Neural progenitor cell (in vitro differentiated cells): ENCODE results near the gene MANSC4. TPM values are rescaled to one million over a fixed set of nuclear protein-coding genes. Genes with fewer than 3 reads are reported as not detected.

Experiments
- DNase-seq: peaks from one replicate; pipeline ENCODE4 v3.0.0-alpha.2; 2016; ENCODE audit warnings: low spot score
- H2AFZ ChIP-seq: fragments of 200-600 bp; sonication (generic); replicated peaks from 2 replicates; pipeline ENCODE4 v1.6.1; 2016; ENCODE audit warnings: antibody characterized with exemption
- H3F3A ChIP-seq: fragments of 200-600 bp; sonication (generic); 2 replicates; pipeline ENCODE4 v1.6.1; 2016; ENCODE audit warnings: antibody characterized with exemption, low read depth
- H3K27ac ChIP-seq: fragments of 200-600 bp; sonication (generic); 2 replicates; pipeline ENCODE4 v1.5.1; 2016; ENCODE audit warnings: mild to moderate bottlenecking
- H3K27me3 ChIP-seq: fragments of 200-600 bp; sonication (generic); 2 replicates; pipeline ENCODE4 v1.6.1; 2016; ENCODE audit warnings: mild to moderate bottlenecking, moderate library complexity
- H3K36me3 ChIP-seq: fragments of 200-600 bp; sonication (generic); 2 replicates; pipeline ENCODE4 v1.5.1; 2016
- H3K4me1 ChIP-seq: fragments of 200-600 bp; sonication (generic); 2 replicates; pipeline ENCODE4 v1.6.1; 2016; ENCODE audit warnings: mixed run types
- H3K4me2 ChIP-seq: fragments of 200-600 bp; sonication (generic); 2 replicates; pipeline ENCODE4 v1.6.1; 2016
- H3K4me3 ChIP-seq: fragments of 200-600 bp; sonication (generic); 2 replicates; pipeline ENCODE4 v1.5.1; 2016
- H3K79me2 ChIP-seq: fragments of 200-600 bp; sonication (generic); 2 replicates; pipeline ENCODE4 v1.6.1; 2016; ENCODE audit warnings: low read depth
- H3K9ac ChIP-seq: fragments of 200-600 bp; sonication (generic); 2 replicates; pipeline ENCODE4 v1.6.1; 2016
- H3K9me3 ChIP-seq: fragments of 200-600 bp; sonication (generic); 2 replicates; pipeline ENCODE4 v1.5.1; 2016; ENCODE audit warnings: low read depth
- H4K20me1 ChIP-seq: fragments of 200-600 bp; sonication (generic); 2 replicates; pipeline ENCODE4 v1.6.1; 2016; ENCODE audit warnings: low read depth
- H3K27ac Mint-ChIP-seq: 3 replicates; pipeline ENCODE4 v1.8.0; 2021; ENCODE audit warnings: mixed read lengths
- H3K27me3 Mint-ChIP-seq: 2 replicates; pipeline ENCODE4 v1.8.0; 2022; ENCODE audit warnings: low read depth, mild to moderate bottlenecking, inconsistent platforms, moderate library complexity, mixed read lengths; ENCODE audit not compliant: insufficient read depth
- H3K36me3 Mint-ChIP-seq: 3 replicates; pipeline ENCODE4 v1.8.0; 2021; ENCODE audit warnings: mixed read lengths
- H3K4me1 Mint-ChIP-seq: 3 replicates; pipeline ENCODE4 v1.8.0; 2021; ENCODE audit warnings: mixed read lengths
- H3K4me3 Mint-ChIP-seq: 3 replicates; pipeline ENCODE4 v1.8.0; 2021; ENCODE audit warnings: mild to moderate bottlenecking, moderate library complexity, mixed read lengths
- H3K9me3 Mint-ChIP-seq: 3 replicates; pipeline ENCODE4 v1.8.0; 2020; ENCODE audit warnings: mixed read lengths
- CTCF ChIP-seq: fragments of 200-600 bp; sonication (generic); IDR thresholded peaks from 2 replicates; pipeline ENCODE4 v1.5.1; 2017; ENCODE audit warnings: antibody characterized with exemption, mild to moderate bottlenecking
- EZH2 ChIP-seq: fragments of 200-600 bp; sonication (generic); IDR thresholded peaks from 2 replicates; pipeline ENCODE4 v1.6.1; 2017; ENCODE audit warnings: antibody characterized with exemption, mild to moderate bottlenecking, moderate library complexity
- EZH2phosphoT487 ChIP-seq: fragments of 200-600 bp; sonication (generic); IDR thresholded peaks from 2 replicates; pipeline ENCODE4 v1.6.1; 2017; ENCODE audit warnings: antibody characterized with exemption
- total RNA-seq: library from RNA; depleted of rRNA; stranded (reverse); fragments of >200 nt; gene quantifications from 2 replicates; pipeline ENCODE4 v1.2.3, GENCODE V29; 2015; ENCODE audit warnings: low replicate concordance

Gene MANSC4
- total RNA-seq, 1 donor from 2014 or later, result not detected

DNA sequence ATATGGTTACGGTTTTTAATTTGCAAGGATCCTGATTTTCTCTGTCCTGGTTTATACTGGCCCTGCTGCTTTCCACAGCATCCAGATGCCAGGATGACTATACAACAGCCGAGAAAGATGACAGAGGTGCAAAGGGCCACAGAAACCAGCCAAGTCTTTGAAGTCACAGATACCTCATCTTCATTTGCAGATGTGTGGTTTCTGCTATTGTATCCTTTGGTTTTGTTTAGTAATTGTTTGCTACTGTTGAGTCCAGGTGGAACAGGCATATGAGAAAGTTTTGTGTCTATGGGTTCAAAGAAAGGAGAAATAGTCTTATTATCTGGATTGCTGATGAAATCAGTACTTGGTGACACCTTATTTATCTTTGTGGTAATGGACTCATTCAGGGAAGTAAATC lies 17.3 kb downstream of the MANSC4 start:
- no peak overlapping the region for H2AFZ ChIP-seq
- H3K36me3 Mint-ChIP-seq, result no peaks in the 10 kb centered on the region
- no peaks in the 10 kb centered on the region for H3K27me3 ChIP-seq
- no peak overlapping the region for H3K4me3 Mint-ChIP-seq
- no peak overlapping the region for H3K27ac Mint-ChIP-seq
- no peak overlapping the region for H3K9ac ChIP-seq
- H3K9me3 ChIP-seq, result no peaks in the 10 kb centered on the region
- H3K36me3 ChIP-seq, result no peaks in the 10 kb centered on the region
- no peaks in the 10 kb centered on the region for H3K9me3 Mint-ChIP-seq
- H3K4me1 Mint-ChIP-seq, result no peaks in the 10 kb centered on the region
- H3K4me1 ChIP-seq, result no peaks in the 10 kb centered on the region
- no peak for DNase-seq
- no peak overlapping the region for H3K4me2 ChIP-seq
- H3K79me2 ChIP-seq, result no peaks in the 10 kb centered on the region
- no peaks in the 10 kb centered on the region for H3K27me3 Mint-ChIP-seq
- H3K4me3 ChIP-seq, result no peak overlapping the region
- no peaks in the 10 kb centered on the region for H3F3A ChIP-seq
- no peak for TF ChIP-seq CTCF
- no peak for TF ChIP-seq EZH2
- no peaks in the 10 kb centered on the region for H4K20me1 ChIP-seq
- no peak overlapping the region for H3K27ac ChIP-seq

GRCh38 chr12:27756670-27757195 lies 23.3 kb downstream of the MANSC4 start:
- Histone ChIP-seq H4K20me1 (no peaks in the 10 kb centered on the region), H3K27ac (no peak overlapping the region), H3K36me3 (no peaks in the 10 kb centered on the region), H3K27me3 (no peaks in the 10 kb centered on the region), H3K9me3 (no peaks in the 10 kb centered on the region), H3K4me2 (no peak overlapping the region), H3K4me3 (no peak overlapping the region), H2AFZ (no peak overlapping the region), H3K4me1 (peaks cover 6% of the 10 kb centered on the region), H3K9ac (no peak overlapping the region), H3K79me2 (no peaks in the 10 kb centered on the region), H3F3A (no peaks in the 10 kb centered on the region)
- no peaks in the 10 kb centered on the region for H3K4me1 Mint-ChIP-seq
- TF ChIP-seq EZH2, result no peak
- TF ChIP-seq EZH2phosphoT487, result no peak
- TF ChIP-seq CTCF, result no peak
- H3K27ac Mint-ChIP-seq, result no peak overlapping the region
- H3K9me3 Mint-ChIP-seq, result no peaks in the 10 kb centered on the region
- peaks cover 5% of the 10 kb centered on the region for H3K36me3 Mint-ChIP-seq
- H3K27me3 Mint-ChIP-seq, result no peaks in the 10 kb centered on the region
- DNase-seq, result no peak
- no peak overlapping the region for H3K4me3 Mint-ChIP-seq

DNA sequence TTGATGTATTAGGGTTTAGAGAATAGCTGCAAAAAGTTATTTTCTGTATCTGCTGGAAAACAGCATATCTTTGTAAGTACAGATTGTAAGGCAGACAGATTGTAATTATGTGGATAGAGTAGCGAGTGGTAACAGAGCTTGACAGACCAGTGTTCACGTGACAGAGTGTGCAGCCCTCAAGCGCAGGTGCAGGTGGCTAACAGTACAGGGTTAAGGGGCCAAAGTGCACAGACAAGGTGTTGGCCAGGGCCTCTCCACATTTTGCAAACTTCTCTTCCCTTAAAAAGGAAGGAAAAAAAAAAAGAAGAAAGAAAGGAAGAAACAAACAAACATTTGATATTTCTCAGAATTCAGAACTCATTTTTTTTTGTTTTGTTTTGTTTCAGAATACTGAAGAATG lies 25.2 kb downstream of the MANSC4 start:
- peaks cover 5% of the 10 kb centered on the region for H3K36me3 Mint-ChIP-seq
- no peak for DNase-seq
- Histone ChIP-seq H3K9me3 (no peaks in the 10 kb centered on the region), H3K27me3 (no peaks in the 10 kb centered on the region), H3K36me3 (no peaks in the 10 kb centered on the region), H3K27ac (no peak overlapping the region), H3K4me3 (no peak overlapping the region), H4K20me1 (no peaks in the 10 kb centered on the region), H3K4me1 (peaks cover 6% of the 10 kb centered on the region), H3F3A (no peaks in the 10 kb centered on the region), H2AFZ (no peak overlapping the region), H3K9ac (no peak overlapping the region), H3K4me2 (no peak overlapping the region), H3K79me2 (no peaks in the 10 kb centered on the region)
- H3K4me1 Mint-ChIP-seq, result peaks cover 3% of the 10 kb centered on the region
- no peaks in the 10 kb centered on the region for H3K9me3 Mint-ChIP-seq
- H3K27me3 Mint-ChIP-seq, result no peaks in the 10 kb centered on the region
- no peak overlapping the region for H3K27ac Mint-ChIP-seq
- TF ChIP-seq EZH2, result no peak
- no peak for TF ChIP-seq EZH2phosphoT487
- no peak for TF ChIP-seq CTCF
- H3K4me3 Mint-ChIP-seq, result no peak overlapping the region
